ENCODE data around the gene ST14.
"Not testable (repeated sequence)": the region's sequence is repeated elsewhere in the genome, so short reads cannot be mapped to it uniquely, and the experiment has no call there.

ST14 gene

DNA sequence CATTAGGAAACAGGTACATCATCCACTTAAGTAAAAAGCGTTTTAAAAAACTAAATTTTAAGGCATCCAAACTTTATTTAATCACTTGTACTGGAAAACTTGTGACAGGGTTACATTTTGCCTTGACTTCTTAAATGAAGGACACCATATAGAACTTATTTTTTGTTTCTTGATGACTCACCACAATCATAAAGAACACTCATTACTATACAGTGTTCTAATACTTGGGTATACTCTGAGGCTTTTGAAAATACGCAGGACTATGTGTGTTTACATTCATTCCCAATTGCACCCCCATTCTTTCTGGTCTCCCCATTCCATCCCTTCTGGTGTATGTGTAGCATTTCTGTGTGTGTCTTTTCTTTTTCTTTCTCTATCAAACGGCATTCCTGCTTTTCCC, 85.3 kb downstream of the ST14 start:
- no peak for DNase-seq

DNA sequence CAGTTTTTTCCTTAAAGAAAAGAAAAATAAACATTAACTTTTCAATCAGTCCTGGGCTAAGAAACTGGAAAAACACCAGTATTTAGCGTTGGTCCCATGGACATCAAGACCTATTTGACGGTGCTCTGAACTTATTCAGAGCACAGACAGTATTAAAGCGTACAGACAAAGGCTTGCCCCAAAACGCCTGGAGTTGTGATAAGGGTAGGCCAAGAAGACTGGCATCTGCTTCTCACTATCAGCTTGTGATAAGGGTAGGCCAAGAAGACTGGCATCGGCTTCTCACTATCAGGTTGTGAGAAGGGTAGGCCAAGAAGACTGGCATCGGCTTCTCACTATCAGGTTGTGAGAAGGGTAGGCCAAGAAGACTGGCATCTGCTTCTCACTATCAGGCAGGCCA, 85.8 kb downstream of the ST14 start:
- DNase-seq: not testable (repeated sequence)

DNA sequence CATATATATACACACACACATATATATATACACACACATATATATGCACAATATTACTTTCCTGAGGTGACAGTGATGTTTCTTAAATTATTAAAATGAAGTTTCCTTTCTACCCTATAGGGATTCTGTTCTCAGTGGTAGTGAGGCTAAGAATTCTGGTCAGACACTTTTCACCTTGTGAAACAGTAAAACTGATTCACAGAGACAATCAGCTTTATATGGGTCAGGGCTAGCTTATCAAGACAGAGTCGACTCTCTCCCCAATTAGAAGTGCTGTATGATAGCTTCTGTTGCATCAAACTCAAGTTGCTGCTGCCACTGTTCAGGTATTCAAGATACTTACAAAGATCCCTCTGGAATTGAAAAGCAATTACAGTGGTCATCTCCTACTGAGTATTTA, 86.7 kb downstream of the ST14 start:
- no peak for DNase-seq

DNA sequence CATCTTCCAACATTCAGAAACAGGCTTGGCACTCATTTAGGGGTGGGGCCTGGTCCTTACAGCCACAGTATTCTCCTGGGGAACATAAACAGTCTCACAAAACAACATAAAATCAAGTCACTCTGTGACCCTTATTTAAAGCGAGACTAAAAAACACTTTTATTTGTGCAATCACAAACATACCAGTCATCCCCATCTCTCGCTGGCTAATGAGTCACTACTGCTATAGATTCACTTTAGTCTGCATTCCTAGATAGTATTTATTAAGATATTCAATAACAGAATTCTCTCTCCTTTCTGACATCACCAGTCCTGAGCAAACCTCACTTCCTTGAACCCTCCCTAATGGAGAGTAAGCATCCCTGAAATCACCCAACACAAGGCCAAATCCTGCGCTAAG, 87.2 kb downstream of the ST14 start:
- DNase-seq: no peak

DNA sequence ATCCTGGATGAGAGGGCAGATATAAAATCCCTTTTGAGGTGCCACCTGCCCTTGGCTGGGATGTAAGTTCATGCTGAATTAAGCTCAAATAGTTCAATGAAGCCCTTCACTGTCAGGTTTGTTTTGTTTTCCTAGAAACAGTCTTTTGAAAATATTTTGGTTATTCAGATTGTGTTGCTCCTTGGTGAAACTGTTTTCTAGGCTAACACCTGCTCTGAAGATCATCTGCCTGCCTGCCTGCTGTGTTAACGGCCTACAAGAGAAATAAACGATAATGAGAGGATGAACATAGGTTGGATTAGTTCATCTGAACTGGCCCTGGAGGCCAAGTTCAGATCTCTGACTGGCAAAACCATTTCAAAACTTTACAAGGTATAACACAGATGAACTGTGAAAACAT, 87.7 kb downstream of the ST14 start:
- no peak for DNase-seq

DNA sequence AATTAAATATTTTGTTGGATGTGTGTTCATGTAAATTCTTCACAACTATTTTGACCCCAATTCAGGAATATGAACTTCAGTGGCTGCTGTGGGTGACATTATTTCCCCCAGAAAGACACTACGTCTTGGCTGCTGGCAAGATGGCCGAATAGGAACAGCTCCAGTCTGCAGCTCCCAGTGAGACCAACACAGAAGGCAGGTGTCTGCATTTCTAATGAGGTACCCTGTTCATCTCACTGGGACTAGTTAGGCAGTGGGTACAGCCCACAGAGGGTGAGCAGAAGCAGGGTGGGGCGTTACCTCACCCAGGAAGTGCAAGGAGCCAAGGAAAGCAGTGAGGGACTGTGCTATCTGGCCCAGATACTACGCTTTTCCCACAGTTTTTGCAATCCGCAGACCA, 89.8 kb downstream of the ST14 start:
- no peak for DNase-seq

DNA sequence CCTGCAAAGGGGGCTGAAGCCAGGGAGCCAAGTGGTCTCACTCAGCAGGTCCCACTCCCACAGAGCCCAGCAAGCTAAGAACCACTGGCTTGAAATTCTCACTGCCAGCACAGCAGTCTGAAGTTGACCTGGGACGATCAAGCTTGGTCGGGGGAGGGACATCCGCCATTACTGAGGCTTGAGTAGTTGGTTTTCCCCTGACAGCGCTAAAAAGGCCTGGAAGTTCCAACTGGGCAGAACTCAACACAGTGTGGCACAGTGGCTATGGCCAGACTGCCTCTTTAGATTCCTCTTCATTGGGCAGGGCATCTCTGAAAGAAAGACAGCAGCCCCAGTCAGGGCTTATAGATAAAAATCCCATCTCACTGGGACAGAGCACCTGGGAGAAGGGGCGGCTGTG, 90.3 kb downstream of the ST14 start:
- DNase-seq: not testable (repeated sequence)

DNA sequence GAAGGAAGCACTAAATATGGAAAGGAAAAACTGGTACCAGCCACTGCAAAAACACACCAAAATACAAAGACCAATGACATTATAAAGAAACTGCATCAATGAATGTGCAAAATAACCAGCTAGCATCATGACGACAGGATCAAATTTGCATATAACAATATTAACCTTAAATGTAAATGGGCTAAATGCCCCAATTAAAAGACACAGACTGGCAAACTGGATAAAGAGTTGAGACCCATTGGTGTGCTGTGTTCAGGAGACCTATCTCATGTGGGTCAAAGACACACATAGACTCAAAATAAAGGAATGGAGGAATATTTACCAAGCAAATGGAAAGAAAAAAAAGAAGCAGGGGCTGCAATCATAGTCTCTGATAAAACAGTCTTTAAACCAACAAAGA, 92.2 kb downstream of the ST14 start:
- not testable (repeated sequence) for DNase-seq
